H9 (cell line): ENCODE measurements around the gene RPS6KB1. TPM values are rescaled to one million over a fixed set of nuclear protein-coding genes. Genes with fewer than 3 reads are reported as not detected.

ENCODE experiments used
- DNase-seq: peaks from one replicate; pipeline ENCODE4 v3.0.0-alpha.2; 2017
- H2AFZ ChIP-seq: one replicate; pipeline ENCODE4 v1.6.1; 2013; ENCODE audit warnings: mild to moderate bottlenecking, low read length, control low read depth, moderate library complexity
- H2AK5ac ChIP-seq: 2 replicates; pipeline ENCODE4 v1.6.1; 2013; ENCODE audit warnings: low read length, control low read depth, mixed read lengths; ENCODE audit not compliant: insufficient read length
- H2BK120ac ChIP-seq: one replicate; pipeline ENCODE4 v1.6.1; 2013; ENCODE audit warnings: low read depth, mild to moderate bottlenecking, low read length, control low read depth, inconsistent platforms; ENCODE audit not compliant: poor library complexity, severe bottlenecking
- H2BK12ac ChIP-seq: 2 replicates; pipeline ENCODE4 v1.6.1; 2013; ENCODE audit warnings: low read length, control low read depth, mixed read lengths, low read depth; ENCODE audit not compliant: insufficient read length
- H2BK15ac ChIP-seq: 2 replicates; pipeline ENCODE4 v1.6.1; 2013; ENCODE audit warnings: low read depth, low read length, control low read depth
- H2BK20ac ChIP-seq: one replicate; pipeline ENCODE4 v1.6.1; 2013; ENCODE audit warnings: low read depth, mild to moderate bottlenecking, low read length, control low read depth, inconsistent platforms; ENCODE audit not compliant: poor library complexity, severe bottlenecking
- H2BK5ac ChIP-seq: 2 replicates; pipeline ENCODE4 v1.6.1; 2013; ENCODE audit warnings: low read length, control low read depth, mixed read lengths; ENCODE audit not compliant: insufficient read length
- H3K14ac ChIP-seq: 2 replicates; pipeline ENCODE4 v1.6.1; 2013; ENCODE audit warnings: low read length, control low read depth; ENCODE audit not compliant: insufficient read depth
- H3K18ac ChIP-seq: 2 replicates; pipeline ENCODE4 v1.6.1; 2013; ENCODE audit warnings: low read depth, mild to moderate bottlenecking, mixed read lengths, low read length, control low read depth; ENCODE audit not compliant: insufficient read length
- H3K23ac ChIP-seq: 2 replicates; pipeline ENCODE4 v1.6.1; 2013; ENCODE audit warnings: low read length, control low read depth, mixed read lengths, low read depth; ENCODE audit not compliant: insufficient read length
- H3K23me2 ChIP-seq: 2 replicates; pipeline ENCODE4 v1.6.1; 2013; ENCODE audit warnings: low read depth, mild to moderate bottlenecking, mixed read lengths, low read length, control low read depth; ENCODE audit not compliant: insufficient read length, poor library complexity, severe bottlenecking
- H3K27ac ChIP-seq: 2 replicates; pipeline ENCODE4 v1.5.1; 2013; ENCODE audit warnings: low read length, control low read depth, mixed read lengths, low read depth; ENCODE audit not compliant: insufficient read length
- H3K27me3 ChIP-seq: 2 replicates; pipeline ENCODE4 v1.6.1; 2013; ENCODE audit warnings: low read length, control low read depth, inconsistent platforms; ENCODE audit not compliant: insufficient read depth
- H3K4ac ChIP-seq: 2 replicates; pipeline ENCODE4 v1.6.1; 2013; ENCODE audit warnings: low read depth, mild to moderate bottlenecking, control low read depth, inconsistent platforms, low read length, moderate library complexity
- H3K4me1 ChIP-seq: 2 replicates; pipeline ENCODE4 v1.6.1; 2013; ENCODE audit warnings: low read length, control low read depth, inconsistent platforms; ENCODE audit not compliant: insufficient read depth
- H3K4me2 ChIP-seq: 2 replicates; pipeline ENCODE4 v1.6.1; 2013; ENCODE audit warnings: low read length, control low read depth, mixed read lengths; ENCODE audit not compliant: insufficient read length, insufficient read depth
- H3K56ac ChIP-seq: 2 replicates; pipeline ENCODE4 v1.6.1; 2013; ENCODE audit warnings: low read depth, mild to moderate bottlenecking, mixed read lengths, low read length, control low read depth; ENCODE audit not compliant: insufficient read length
- H3K79me1 ChIP-seq: 2 replicates; pipeline ENCODE4 v1.6.1; 2013; ENCODE audit warnings: low read depth, mild to moderate bottlenecking, moderate library complexity, low read length, control low read depth, inconsistent platforms; ENCODE audit not compliant: insufficient read depth, poor library complexity, severe bottlenecking
- H3K79me2 ChIP-seq: 2 replicates; pipeline ENCODE4 v1.6.1; 2013; ENCODE audit warnings: low read length, control low read depth, inconsistent platforms; ENCODE audit not compliant: insufficient read depth
- H3K9ac ChIP-seq: 2 replicates; pipeline ENCODE4 v1.6.1; 2013; ENCODE audit warnings: low read length, control low read depth, mixed read lengths; ENCODE audit not compliant: insufficient read length; ENCODE audit errors: extremely low read depth
- H3K9me3 ChIP-seq: one replicate; pipeline ENCODE4 v1.6.1; 2013; ENCODE audit warnings: low read depth, low read length, inconsistent platforms; ENCODE audit not compliant: control insufficient read depth
- H3T11ph ChIP-seq: one replicate; pipeline ENCODE4 v1.6.1; 2013; ENCODE audit warnings: mild to moderate bottlenecking, low read length, control low read depth, inconsistent platforms
- H4K20me1 ChIP-seq: one replicate; pipeline ENCODE4 v1.6.1; 2013; ENCODE audit not compliant: control insufficient read depth, insufficient read length, insufficient read depth
- H4K5ac ChIP-seq: 2 replicates; pipeline ENCODE4 v1.6.1; 2013; ENCODE audit warnings: low read depth, mild to moderate bottlenecking, mixed read lengths, low read length, control low read depth; ENCODE audit not compliant: insufficient read length
- H4K8ac ChIP-seq: replicated peaks from 2 replicates; pipeline ENCODE4 v1.6.1; 2013; ENCODE audit warnings: low read length, control low read depth, mixed read lengths, low read depth; ENCODE audit not compliant: insufficient read length
- H4K91ac ChIP-seq: 2 replicates; pipeline ENCODE4 v1.6.1; 2013; ENCODE audit warnings: low read depth, mild to moderate bottlenecking, moderate library complexity, mixed read lengths, low read length, control low read depth; ENCODE audit not compliant: insufficient read length
- H3K27ac Mint-ChIP-seq, 3 experiments: 2 replicates in 2 of 3; 3 replicates in 1 of 3; pipeline ENCODE4 v1.8.0; 2020 to 2021; ENCODE audit warnings: mixed read lengths in 3 of 3, mild to moderate bottlenecking in 1 of 3, moderate library complexity in 1 of 3
- H3K27me3 Mint-ChIP-seq: 2 replicates; pipeline ENCODE4 v1.8.0; 2021; ENCODE audit warnings: low read depth, mild to moderate bottlenecking, moderate library complexity, mixed read lengths
- H3K36me3 Mint-ChIP-seq, 3 experiments: 2 replicates in 2 of 3; 3 replicates in 1 of 3; pipeline ENCODE4 v1.8.0; 2020 to 2021; ENCODE audit warnings: low read depth in 3 of 3, mixed read lengths in 3 of 3; ENCODE audit not compliant: insufficient read depth in 1 of 3
- H3K4me1 Mint-ChIP-seq, 2 experiments: 2 replicates each; pipeline ENCODE4 v1.8.0; 2020; ENCODE audit warnings: mixed read lengths in 2 of 2
- H3K4me3 Mint-ChIP-seq, 2 experiments: 2 replicates in 1 of 2; 3 replicates in 1 of 2; pipeline ENCODE4 v1.8.0; 2020 to 2021; ENCODE audit warnings: mild to moderate bottlenecking in 2 of 2, mixed read lengths in 2 of 2, moderate library complexity in 1 of 2
- H3K9me3 Mint-ChIP-seq, 2 experiments: 2 replicates in 1 of 2; 3 replicates in 1 of 2; pipeline ENCODE4 v1.8.0; 2020; ENCODE audit warnings: mild to moderate bottlenecking in 2 of 2, mixed read lengths in 2 of 2, moderate library complexity in 1 of 2
- CTCF ChIP-seq: fragments of 200-600 bp; sonication (generic); conservative IDR thresholded peaks from 3 replicates; pipeline ENCODE4 v1.8.0; 2021; ENCODE audit warnings: antibody characterized with exemption, mild to moderate bottlenecking
- WGBS: extraction: QIAGEN DNeasy Blood & Tissue Kit; methylation state at CpG from one replicate; pipeline ENCODE4 v1.1.7; 2013; ENCODE audit warnings: missing lambda C conversion rate, low lambda C conversion rate, mixed read lengths; ENCODE audit not compliant: insufficient read length; ENCODE audit errors: extremely low coverage; 5-methylcytosine and 5-hydroxymethylcytosine counted together
- total RNA-seq: library from RNA; stranded (reverse); gene quantifications from 2 replicates; pipeline ENCODE4 v1.2.1, GENCODE V29; 2021

Gene RPS6KB1
- total RNA-seq, 1 experiment from 2014 or later, result 36.1 TPM

GRCh38 chr17:59858932-59859331, 34.0 kb upstream of the RPS6KB1 start:
- no peaks in the 10 kb centered on the region for H3K27me3 Mint-ChIP-seq
- no peak overlapping the region for H3K27ac ChIP-seq
- H3K23ac ChIP-seq, result no peak overlapping the region
- no peaks in the 10 kb centered on the region for H3K9me3 ChIP-seq
- DNase-seq, result no peak
- peaks cover 24 to 34% (median 31%) of the 10 kb centered on the region in 3 experiments for H3K36me3 Mint-ChIP-seq
- H3K23me2 ChIP-seq, result no peaks in the 10 kb centered on the region
- no peak overlapping the region for H2BK15ac ChIP-seq
- no peak overlapping the region for H3K4me3 Mint-ChIP-seq
- no peaks in the 10 kb centered on the region for H3K9me3 Mint-ChIP-seq
- H4K5ac ChIP-seq, result no peak overlapping the region
- H3K79me1 ChIP-seq, result no peaks in the 10 kb centered on the region
- H2BK5ac ChIP-seq, result no peak overlapping the region
- H3K79me2 ChIP-seq, result no peaks in the 10 kb centered on the region
- no peak overlapping the region for H2AFZ ChIP-seq
- H3K4me2 ChIP-seq, result no peak overlapping the region
- no peaks in the 10 kb centered on the region for H4K20me1 ChIP-seq
- no peak overlapping the region for H2AK5ac ChIP-seq
- H2BK120ac ChIP-seq, result no peak overlapping the region
- no peak overlapping the region for H4K91ac ChIP-seq
- no peak overlapping the region for H3K4ac ChIP-seq
- no peak overlapping the region for H3K56ac ChIP-seq
- no peak overlapping the region for H4K8ac ChIP-seq
- no peak for TF ChIP-seq CTCF
- no peak overlapping the region for H2BK20ac ChIP-seq
- H3K27me3 ChIP-seq, result no peaks in the 10 kb centered on the region
- no peak overlapping the region for H2BK12ac ChIP-seq
- no peak overlapping the region for H3K9ac ChIP-seq
- WGBS, result no CpG with 5 or more reads among the region's 3 CpGs
- peak overlapping the region in 1 of 3 experiments; percentile 59; a peak in 1 of 7 replicates for H3K27ac Mint-ChIP-seq
- H3K4me1 Mint-ChIP-seq, result peaks cover 6 to 10% of the 10 kb centered on the region in 2 experiments
- H3T11ph ChIP-seq, result no peak overlapping the region
- H3K14ac ChIP-seq, result no peak overlapping the region
- no peak overlapping the region for H3K18ac ChIP-seq
- H3K4me1 ChIP-seq, result peaks cover 3% of the 10 kb centered on the region; the same call in 1 of the 2 replicates
